Nephron progenitor cell (in vitro differentiated cells): ENCODE data around the gene MAP1S.

Source experiments
- DNase-seq: peaks from one replicate; pipeline ENCODE4 v3.0.0; 2021
- H3K27ac Mint-ChIP-seq: 2 replicates; pipeline ENCODE4 v1.8.0; 2021; ENCODE audit warnings: mild to moderate bottlenecking, moderate library complexity, mixed read lengths
- H3K27me3 Mint-ChIP-seq: 2 replicates; pipeline ENCODE4 v1.8.0; 2021; ENCODE audit warnings: mild to moderate bottlenecking, low read depth, mixed read lengths; ENCODE audit not compliant: poor library complexity
- H3K36me3 Mint-ChIP-seq: 2 replicates; pipeline ENCODE4 v1.8.0; 2021; ENCODE audit warnings: low read depth, mixed read lengths
- H3K4me1 Mint-ChIP-seq: 2 replicates; pipeline ENCODE4 v1.8.0; 2021; ENCODE audit warnings: mixed read lengths
- H3K4me3 Mint-ChIP-seq: 2 replicates; pipeline ENCODE4 v1.8.0; 2021; ENCODE audit warnings: mild to moderate bottlenecking, moderate library complexity, mixed read lengths
- H3K9me3 Mint-ChIP-seq: 2 replicates; pipeline ENCODE4 v1.8.0; 2021; ENCODE audit warnings: mild to moderate bottlenecking, moderate library complexity, mixed read lengths
- TF ChIP-seq, protein P1 (sequence below): fragments of 200-600 bp; sonication (generic); IDR thresholded peaks from 2 replicates; pipeline ENCODE4 v1.5.0; 2021; ENCODE audit warnings: antibody characterized with exemption

The MAP1S gene

GRCh38 chr19:17678836-17679235 is 40.4 kb upstream of the MAP1S start:
- DNase-seq: no peak
- Mint-ChIP-seq H3K27ac (no peak overlapping the region), H3K9me3 (no peaks in the 10 kb centered on the region), H3K36me3 (no peaks in the 10 kb centered on the region), H3K27me3 (peaks cover 72% of the 10 kb centered on the region), H3K4me3 (no peak overlapping the region), H3K4me1 (peaks cover 5% of the 10 kb centered on the region)
- TF ChIP-seq, protein P1, sequence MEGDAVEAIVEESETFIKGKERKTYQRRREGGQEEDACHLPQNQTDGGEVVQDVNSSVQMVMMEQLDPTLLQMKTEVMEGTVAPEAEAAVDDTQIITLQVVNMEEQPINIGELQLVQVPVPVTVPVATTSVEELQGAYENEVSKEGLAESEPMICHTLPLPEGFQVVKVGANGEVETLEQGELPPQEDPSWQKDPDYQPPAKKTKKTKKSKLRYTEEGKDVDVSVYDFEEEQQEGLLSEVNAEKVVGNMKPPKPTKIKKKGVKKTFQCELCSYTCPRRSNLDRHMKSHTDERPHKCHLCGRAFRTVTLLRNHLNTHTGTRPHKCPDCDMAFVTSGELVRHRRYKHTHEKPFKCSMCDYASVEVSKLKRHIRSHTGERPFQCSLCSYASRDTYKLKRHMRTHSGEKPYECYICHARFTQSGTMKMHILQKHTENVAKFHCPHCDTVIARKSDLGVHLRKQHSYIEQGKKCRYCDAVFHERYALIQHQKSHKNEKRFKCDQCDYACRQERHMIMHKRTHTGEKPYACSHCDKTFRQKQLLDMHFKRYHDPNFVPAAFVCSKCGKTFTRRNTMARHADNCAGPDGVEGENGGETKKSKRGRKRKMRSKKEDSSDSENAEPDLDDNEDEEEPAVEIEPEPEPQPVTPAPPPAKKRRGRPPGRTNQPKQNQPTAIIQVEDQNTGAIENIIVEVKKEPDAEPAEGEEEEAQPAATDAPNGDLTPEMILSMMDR: no peak

DNA sequence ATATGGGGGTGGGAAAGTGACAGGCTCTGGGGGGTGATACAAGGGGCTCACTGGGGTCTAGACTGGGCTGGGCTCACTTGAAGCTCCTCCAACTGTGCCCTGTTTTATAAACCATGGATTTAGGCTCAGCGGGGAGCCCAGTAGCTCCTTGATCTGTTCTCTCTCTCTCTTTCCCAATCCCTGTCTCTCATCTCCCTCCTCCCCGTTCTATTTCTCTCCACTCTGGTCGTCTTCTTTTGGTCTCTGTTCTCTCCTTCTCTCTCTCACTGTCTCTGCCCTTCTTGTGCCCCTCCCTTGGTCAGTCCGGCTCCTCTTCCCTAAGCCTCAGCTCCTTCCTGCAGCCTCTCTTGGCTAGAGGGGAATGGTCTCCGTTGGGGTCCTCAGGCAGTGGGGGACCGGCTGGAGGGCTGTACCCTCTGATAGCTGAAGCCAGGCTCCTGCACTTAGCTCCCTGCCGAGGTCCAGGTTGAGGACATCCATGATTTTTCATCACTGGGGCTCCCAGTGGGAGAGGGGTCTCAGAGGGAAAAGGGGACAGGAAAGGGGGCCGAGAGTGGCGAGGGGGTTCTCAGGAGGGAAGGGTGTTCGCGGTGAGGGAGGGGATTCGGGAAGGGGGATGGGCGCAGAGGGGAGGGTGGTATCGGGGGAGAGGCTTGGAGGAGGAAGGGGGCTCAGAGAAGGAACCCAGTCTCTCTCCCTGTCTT is 39.6 kb upstream of the MAP1S start:
- TF ChIP-seq, protein P1: no peak
- H3K36me3 Mint-ChIP-seq: no peaks in the 10 kb centered on the region
- H3K4me3 Mint-ChIP-seq: peak overlapping the region; percentile 9
- no peaks in the 10 kb centered on the region for H3K9me3 Mint-ChIP-seq
- DNase-seq: no peak
- H3K27me3 Mint-ChIP-seq: peaks cover 81% of the 10 kb centered on the region
- no peaks in the 10 kb centered on the region for H3K4me1 Mint-ChIP-seq
- H3K27ac Mint-ChIP-seq: no peak overlapping the region

GRCh38 chr19:17680230-17680722 is 39.0 kb upstream of the MAP1S start:
- Mint-ChIP-seq H3K27me3 (peaks cover 87% of the 10 kb centered on the region), H3K36me3 (no peaks in the 10 kb centered on the region), H3K27ac (no peak overlapping the region), H3K4me3 (peak overlapping the region; percentile 30), H3K4me1 (no peaks in the 10 kb centered on the region), H3K9me3 (no peaks in the 10 kb centered on the region)
- DNase-seq: peak; percentile 64
- TF ChIP-seq, protein P1: no peak

DNA sequence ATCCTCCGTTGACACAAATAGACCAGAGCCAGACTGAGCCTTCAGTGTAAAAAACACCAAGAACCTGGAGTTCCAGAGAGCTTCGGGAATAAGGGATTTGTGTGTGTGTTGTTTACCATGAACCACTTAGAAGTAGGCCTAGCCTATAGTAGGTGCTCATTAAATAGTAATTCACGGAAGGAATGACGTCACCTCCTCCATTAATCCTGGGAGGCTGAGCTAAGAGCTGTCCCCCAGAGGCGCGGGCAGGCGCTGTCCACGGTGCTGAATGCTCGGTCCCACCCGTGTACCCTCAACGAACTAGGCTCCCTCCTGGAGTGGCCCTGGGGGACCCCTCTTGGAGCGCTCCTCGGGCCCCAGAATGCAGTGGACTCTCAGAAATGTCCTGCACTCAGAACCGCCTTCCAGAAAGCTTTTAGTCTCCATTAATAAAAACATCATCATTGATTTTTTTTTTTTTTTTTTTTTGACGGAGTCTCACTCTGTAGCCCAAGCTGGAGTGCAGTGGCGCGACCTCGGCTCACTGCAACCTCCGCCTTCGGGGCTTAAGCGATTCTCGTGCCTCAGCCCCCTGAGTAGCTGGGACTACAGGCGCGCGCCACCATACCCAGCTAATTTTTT is 37.7 kb upstream of the MAP1S start:
- no peaks in the 10 kb centered on the region for H3K36me3 Mint-ChIP-seq
- peak; percentile 89 for DNase-seq
- no peaks in the 10 kb centered on the region for H3K9me3 Mint-ChIP-seq
- H3K27ac Mint-ChIP-seq: no peak overlapping the region
- TF ChIP-seq, protein P1: no peak
- H3K27me3 Mint-ChIP-seq: peaks cover 97% of the 10 kb centered on the region
- H3K4me1 Mint-ChIP-seq: no peaks in the 10 kb centered on the region
- H3K4me3 Mint-ChIP-seq: no peak overlapping the region

- Mint-ChIP-seq H3K4me3 (no peak overlapping the region), H3K9me3 (no peaks in the 10 kb centered on the region), H3K4me1 (no peaks in the 10 kb centered on the region), H3K27me3 (peaks cover 97% of the 10 kb centered on the region), H3K36me3 (no peaks in the 10 kb centered on the region), H3K27ac (no peak overlapping the region)
- no peak for DNase-seq
- TF ChIP-seq, protein P1: no peak
Observed at GRCh38 chr19:17682273-17682672, 37.0 kb upstream of the MAP1S start.
